ENCODE results near the gene ELMO1.
A peak's percentile ranks its signal among the peaks of the same experiment; 100 is the strongest.

The ELMO1 gene

GRCh38 chr7:37098762-37099161, 349.9 kb downstream of the ELMO1 start:
- no peak for DNase-seq (ENCODE audit: low read depth in 2 of 2)

GRCh38 chr7:37097983-37098382, 350.7 kb downstream of the ELMO1 start:
- DNase-seq (ENCODE audit: low read depth in 2 of 2) = no peak

- DNase-seq (ENCODE audit: low read depth in 2 of 2) = no peak
Observed at GRCh38 chr7:37097276-37097675, 351.4 kb downstream of the ELMO1 start.

GRCh38 chr7:37096341-37096740, 352.3 kb downstream of the ELMO1 start:
- no peak for DNase-seq (ENCODE audit: low read depth in 2 of 2)

GRCh38 chr7:37095122-37095521, 353.5 kb downstream of the ELMO1 start:
- DNase-seq (ENCODE audit: low read depth in 2 of 2) = no peak

GRCh38 chr7:37093257-37093656, 355.4 kb downstream of the ELMO1 start:
- DNase-seq (ENCODE audit: low read depth in 2 of 2) = no peak

GRCh38 chr7:37092548-37092947, 356.1 kb downstream of the ELMO1 start:
- no peak for DNase-seq (ENCODE audit: low read depth in 2 of 2)

GRCh38 chr7:37089972-37090371, 358.7 kb downstream of the ELMO1 start:
- DNase-seq (ENCODE audit: low read depth in 2 of 2) = no peak

GRCh38 chr7:37085600-37085999, 363.1 kb downstream of the ELMO1 start:
- DNase-seq (ENCODE audit: low read depth in 2 of 2) = no peak

- DNase-seq (ENCODE audit: low read depth in 2 of 2) = no peak
Observed at GRCh38 chr7:37084303-37084702, 364.4 kb downstream of the ELMO1 start.

- DNase-seq (ENCODE audit: low read depth in 2 of 2) = no peak
Observed at GRCh38 chr7:37083311-37084096, 365.2 kb downstream of the ELMO1 start.

GRCh38 chr7:37081436-37081835, 367.2 kb downstream of the ELMO1 start:
- DNase-seq (ENCODE audit: low read depth in 2 of 2) = peak; percentile 28 to 39

GRCh38 chr7:37079420-37079819, 369.2 kb downstream of the ELMO1 start:
- no peak for DNase-seq (ENCODE audit: low read depth in 2 of 2)

GRCh38 chr7:37076668-37077067, 372.0 kb downstream of the ELMO1 start:
- DNase-seq (ENCODE audit: low read depth in 2 of 2) = no peak

GRCh38 chr7:37074370-37074769, 374.3 kb downstream of the ELMO1 start:
- no peak for DNase-seq (ENCODE audit: low read depth in 2 of 2)

GRCh38 chr7:37071124-37071523, 377.5 kb downstream of the ELMO1 start:
- no peak for DNase-seq (ENCODE audit: low read depth in 2 of 2)

GRCh38 chr7:37070471-37070870, 378.2 kb downstream of the ELMO1 start:
- no peak for DNase-seq (ENCODE audit: low read depth in 2 of 2)

- no peak for DNase-seq (ENCODE audit: low read depth in 2 of 2)
Observed at GRCh38 chr7:37070031-37070430, 378.6 kb downstream of the ELMO1 start.

GRCh38 chr7:37069336-37069735, 379.3 kb downstream of the ELMO1 start:
- DNase-seq (ENCODE audit: low read depth in 2 of 2) = no peak

GRCh38 chr7:37068902-37069301, 379.8 kb downstream of the ELMO1 start:
- no peak for DNase-seq (ENCODE audit: low read depth in 2 of 2)

- no peak for DNase-seq (ENCODE audit: low read depth in 2 of 2)
Observed at GRCh38 chr7:37068038-37068437, 380.6 kb downstream of the ELMO1 start.

GRCh38 chr7:37065779-37066271, 382.8 kb downstream of the ELMO1 start:
- peak; percentile 14 to 41 for DNase-seq (ENCODE audit: low read depth in 2 of 2)

GRCh38 chr7:37062560-37062859, 386.2 kb downstream of the ELMO1 start:
- no peak for DNase-seq (ENCODE audit: low read depth in 2 of 2)
